ENCODE data around the gene SNRPA. TPM values are rescaled to one million over a fixed set of nuclear protein-coding genes. Genes with fewer than 3 reads are reported as not detected.

Gene SNRPA
- total and polyA plus RNA-seq, 2 of the 13 experiments (the other 11 are each of a cell fraction or from before 2014, with no cell fraction given): 59.6 to 162 TPM

DNA sequence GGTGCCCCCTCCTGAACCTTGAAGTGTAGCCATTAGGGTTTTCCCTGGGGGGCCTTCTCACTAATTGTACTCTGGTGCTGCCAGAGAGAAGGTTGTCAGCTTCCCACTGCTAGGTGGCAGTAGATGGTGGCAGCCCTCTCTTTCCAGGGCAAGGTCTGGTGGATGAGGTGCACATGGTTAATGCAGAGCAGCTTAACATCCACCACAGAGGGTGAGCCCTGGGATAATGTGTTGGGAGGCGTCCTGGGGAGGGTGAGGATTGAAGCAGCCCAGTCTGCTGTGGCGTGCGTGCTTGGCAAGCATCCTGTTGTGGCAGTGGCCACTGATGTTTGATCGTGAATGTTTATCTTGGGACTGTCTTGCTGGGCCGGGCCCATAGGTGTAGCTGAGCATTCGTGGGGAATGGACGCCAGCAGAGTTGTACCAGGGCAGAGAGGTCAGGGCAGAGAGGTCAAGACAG lies 53.8 kb downstream of the SNRPA start (continued):
- TF ChIP-seq, protein P1, sequence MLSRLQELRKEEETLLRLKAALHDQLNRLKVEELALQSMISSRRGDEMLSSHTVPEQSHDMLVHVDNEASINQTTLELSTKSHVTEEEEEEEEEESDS (CRISPR knock-in tag; IDR thresholded peaks at IDR 0.05; ENCODE audit: borderline replicate concordance): no peak
- no peak for TF ChIP-seq AGO1 (IDR thresholded peaks at IDR 0.05; ENCODE audit: low read depth, low read length, poor library complexity, severe bottlenecking)
- TF ChIP-seq, protein P2, sequence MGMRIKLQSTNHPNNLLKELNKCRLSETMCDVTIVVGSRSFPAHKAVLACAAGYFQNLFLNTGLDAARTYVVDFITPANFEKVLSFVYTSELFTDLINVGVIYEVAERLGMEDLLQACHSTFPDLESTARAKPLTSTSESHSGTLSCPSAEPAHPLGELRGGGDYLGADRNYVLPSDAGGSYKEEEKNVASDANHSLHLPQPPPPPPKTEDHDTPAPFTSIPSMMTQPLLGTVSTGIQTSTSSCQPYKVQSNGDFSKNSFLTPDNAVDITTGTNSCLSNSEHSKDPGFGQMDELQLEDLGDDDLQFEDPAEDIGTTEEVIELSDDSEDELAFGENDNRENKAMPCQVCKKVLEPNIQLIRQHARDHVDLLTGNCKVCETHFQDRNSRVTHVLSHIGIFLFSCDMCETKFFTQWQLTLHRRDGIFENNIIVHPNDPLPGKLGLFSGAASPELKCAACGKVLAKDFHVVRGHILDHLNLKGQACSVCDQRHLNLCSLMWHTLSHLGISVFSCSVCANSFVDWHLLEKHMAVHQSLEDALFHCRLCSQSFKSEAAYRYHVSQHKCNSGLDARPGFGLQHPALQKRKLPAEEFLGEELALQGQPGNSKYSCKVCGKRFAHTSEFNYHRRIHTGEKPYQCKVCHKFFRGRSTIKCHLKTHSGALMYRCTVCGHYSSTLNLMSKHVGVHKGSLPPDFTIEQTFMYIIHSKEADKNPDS (CRISPR knock-in tag; IDR thresholded peaks at IDR 0.05): 0 out of 2 replicates have a peak, but pooled peaks have one; percentile 11
- no peak for TF ChIP-seq KLF6 (CRISPR knock-in tag; IDR thresholded peaks at IDR 0.05)
- TF ChIP-seq FOXJ3 (CRISPR knock-in tag; IDR thresholded peaks at IDR 0.05; ENCODE audit: borderline replicate concordance): no peak
- no peak for TF ChIP-seq ZNF790 (CRISPR knock-in tag; IDR thresholded peaks at IDR 0.05; ENCODE audit: borderline replicate concordance)
- TF ChIP-seq, protein P3, sequence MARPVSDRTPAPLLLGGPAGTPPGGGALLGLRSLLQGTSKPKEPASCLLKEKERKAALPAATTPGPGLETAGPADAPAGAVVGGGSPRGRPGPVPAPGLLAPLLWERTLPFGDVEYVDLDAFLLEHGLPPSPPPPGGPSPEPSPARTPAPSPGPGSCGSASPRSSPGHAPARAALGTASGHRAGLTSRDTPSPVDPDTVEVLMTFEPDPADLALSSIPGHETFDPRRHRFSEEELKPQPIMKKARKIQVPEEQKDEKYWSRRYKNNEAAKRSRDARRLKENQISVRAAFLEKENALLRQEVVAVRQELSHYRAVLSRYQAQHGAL (CRISPR knock-in tag; IDR thresholded peaks at IDR 0.05; ENCODE audit: not compliant biosample characterization): no peak

DNA sequence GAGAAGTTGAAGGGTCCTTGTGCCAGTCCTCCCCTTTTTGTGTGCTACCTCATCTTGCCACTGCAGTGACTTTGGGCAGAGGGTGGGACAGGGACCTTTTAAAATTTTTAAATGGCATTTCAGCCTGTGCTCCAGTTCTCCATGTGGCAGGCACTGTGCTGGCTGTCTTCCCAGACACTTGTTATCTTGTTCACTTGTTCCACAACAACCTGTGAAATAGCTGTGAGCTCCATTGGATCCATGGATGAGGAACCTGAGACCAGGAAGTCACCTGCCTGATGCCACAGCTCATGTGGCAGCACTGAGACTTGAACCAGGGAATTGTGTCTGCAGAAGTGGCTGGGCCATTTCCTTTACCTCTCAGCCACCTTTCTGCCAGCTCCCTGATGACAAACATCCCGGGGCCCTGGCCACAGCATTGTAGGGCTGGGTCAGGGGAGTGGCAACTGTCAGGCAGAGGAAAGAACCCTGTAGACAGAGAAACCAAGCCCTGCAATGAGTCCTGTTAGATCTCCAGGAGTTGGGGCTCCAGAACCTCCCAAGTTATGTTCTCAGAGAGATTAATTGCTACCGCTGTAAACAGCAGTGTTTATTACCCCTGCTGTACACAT lies 54.4 kb downstream of the SNRPA start:
- H3K27me3 ChIP-seq (ENCODE audit: control insufficient read depth in 1 of 2, insufficient read depth in 2 of 2, low read length in 2 of 2): no peaks in the 10 kb centered on the region; a peak in 1 of 5 replicates
- intact Hi-C loops (cut with micrococcal nuclease; ENCODE audit: unreplicated experiment): loop anchor here (5.0 kb wide), 2 partner anchors 88 to 143 kb away; partner anchors contain the start of genes COQ8B and ITPKC
- H3K4me3 ChIP-seq (replicated peaks in 1 of 3; ENCODE audit: insufficient read depth in 1 of 3, low read depth in 2 of 3, low read length in 3 of 3): no peak overlapping the region
- in situ Hi-C loops (cut with HindIII; ENCODE audit: extremely low pct_ligation_motif_present, low pct_unique_long_range_greater_than_20kb): loop anchor here (5.0 kb wide), 2 partner anchors 53 to 143 kb away; partner anchors contain the start of genes ACTMAP and SNRPA
- H3K4me2 ChIP-seq (ENCODE audit: low read depth, low read length): no peak overlapping the region
- H4K20me1 ChIP-seq (ENCODE audit: insufficient read depth, low read length): peaks cover 11% of the 10 kb centered on the region; the same call in 1 of the 2 replicates
- BruUV-seq (replicated peaks): no TSS peak
- no peak for DNase-seq (ENCODE audit: low spot score)
- WGBS (ENCODE audit: low lambda C conversion rate): 100% methylated on average over 1 of the region's 2 CpGs
- H3K4me1 ChIP-seq (ENCODE audit: insufficient read depth, low read length): peaks cover 47% of the 10 kb centered on the region
- H3K9ac ChIP-seq (ENCODE audit: insufficient read depth, low read depth, low read length): no peak overlapping the region
- peaks cover 16 to 31% of the 10 kb centered on the region in 2 experiments; a peak in 4 of 5 replicates for H3K36me3 ChIP-seq (replicated peaks in 1 of 2; ENCODE audit: control insufficient read depth in 1 of 2, insufficient read depth in 2 of 2, low read length in 2 of 2)
- no peaks in the 10 kb centered on the region for H3K9me3 ChIP-seq (ENCODE audit: low read length)
- ChIA-PET POLR2A (interaction anchor here (1.2 to 5.0 kb wide), 4 partner anchors 27 to 75 kb away, joined by 3 to 28 read pairs (median 16); partner anchors contain the start of genes ACTMAP, RAB4B and SNRPA), CTCF (ENCODE audit: low intra/inter-chr PET ratio, low total read pairs) (no interaction called here)
- no peak overlapping the region for H2AFZ ChIP-seq (ENCODE audit: low read length)
- no peak for ATAC-seq
- H3K27ac ChIP-seq (ENCODE audit: extremely low read length, insufficient read depth, low read length): no peak overlapping the region
- H3K79me2 ChIP-seq (ENCODE audit: insufficient read depth, low read length): peaks cover 23% of the 10 kb centered on the region
- no peak for FAIRE-seq
- no peak for TF ChIP-seq MIXL1 (CRISPR knock-in tag; IDR thresholded peaks at IDR 0.05)
- TF ChIP-seq, protein P4, sequence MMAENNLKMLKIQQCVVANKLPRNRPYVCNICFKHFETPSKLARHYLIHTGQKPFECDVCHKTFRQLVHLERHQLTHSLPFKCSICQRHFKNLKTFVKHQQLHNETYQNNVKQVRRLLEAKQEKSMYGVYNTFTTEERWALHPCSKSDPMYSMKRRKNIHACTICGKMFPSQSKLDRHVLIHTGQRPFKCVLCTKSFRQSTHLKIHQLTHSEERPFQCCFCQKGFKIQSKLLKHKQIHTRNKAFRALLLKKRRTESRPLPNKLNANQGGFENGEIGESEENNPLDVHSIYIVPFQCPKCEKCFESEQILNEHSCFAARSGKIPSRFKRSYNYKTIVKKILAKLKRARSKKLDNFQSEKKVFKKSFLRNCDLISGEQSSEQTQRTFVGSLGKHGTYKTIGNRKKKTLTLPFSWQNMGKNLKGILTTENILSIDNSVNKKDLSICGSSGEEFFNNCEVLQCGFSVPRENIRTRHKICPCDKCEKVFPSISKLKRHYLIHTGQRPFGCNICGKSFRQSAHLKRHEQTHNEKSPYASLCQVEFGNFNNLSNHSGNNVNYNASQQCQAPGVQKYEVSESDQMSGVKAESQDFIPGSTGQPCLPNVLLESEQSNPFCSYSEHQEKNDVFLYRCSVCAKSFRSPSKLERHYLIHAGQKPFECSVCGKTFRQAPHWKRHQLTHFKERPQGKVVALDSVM (CRISPR knock-in tag; IDR thresholded peaks at IDR 0.05): no peak
- no peak for TF ChIP-seq ZNF782 (CRISPR knock-in tag; IDR thresholded peaks at IDR 0.05; ENCODE audit: borderline replicate concordance)
- TF ChIP-seq ZNF616 (CRISPR knock-in tag; IDR thresholded peaks at IDR 0.05; ENCODE audit: low read depth): no peak
- TF ChIP-seq REXO4 (CRISPR knock-in tag; IDR thresholded peaks at IDR 0.05; ENCODE audit: borderline replicate concordance): no peak
- TF ChIP-seq FOXK2 (IDR thresholded peaks at IDR 0.05): no peak

All from HepG2 (cell line).